Fibroblast of mammary gland (primary cell): ENCODE data around the gene XKR7.
"Not testable (repeated sequence)": the region's sequence is repeated elsewhere in the genome, so short reads cannot be mapped to it uniquely, and the experiment has no call there.

ENCODE experiments used
- DNase-seq: peaks from one replicate; pipeline ENCODE4 v3.0.0-alpha.2; 2010; ENCODE audit warnings: low read depth
- H3K4me3 ChIP-seq: 2 replicates; pipeline ENCODE4 v1.5.1; 2011; ENCODE audit warnings: low read depth, mild to moderate bottlenecking, low read length, moderate library complexity; ENCODE audit not compliant: control insufficient read depth
- CTCF ChIP-seq: conservative IDR thresholded peaks from 2 replicates; pipeline ENCODE4 v1.5.1; 2011; ENCODE audit warnings: low read depth, low read length, inconsistent platforms; ENCODE audit not compliant: control insufficient read depth, insufficient read depth

XKR7 gene

DNA sequence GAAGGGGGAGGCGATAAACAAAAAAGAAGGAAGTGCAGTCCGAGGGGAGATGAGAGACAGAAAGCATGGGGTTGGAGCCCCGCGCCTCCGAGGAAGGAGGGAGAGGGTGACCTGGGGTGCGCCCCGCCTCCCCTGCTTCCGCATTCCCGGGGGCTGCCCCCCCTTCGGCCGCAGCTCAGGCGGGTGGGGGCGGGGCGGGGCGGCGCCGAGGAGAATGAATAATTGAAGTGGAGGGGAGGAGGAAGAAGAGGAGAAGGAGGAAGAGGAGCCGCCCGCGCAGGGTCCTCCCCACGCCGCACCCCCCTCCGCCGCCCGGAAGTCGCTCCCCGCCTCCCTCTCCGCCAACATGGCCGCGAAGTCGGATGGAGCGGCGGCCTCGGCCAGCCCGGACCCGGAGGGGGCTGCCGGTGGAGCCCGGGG lies at the start of gene XKR7:
XKR7 (plus strand) TSS at position 322 of the 420 bp plus-strand sequence; CDS start at position 347, 25 bp downstream.
- no peak within 1 kb of the TSS for H3K4me3 ChIP-seq

DNA sequence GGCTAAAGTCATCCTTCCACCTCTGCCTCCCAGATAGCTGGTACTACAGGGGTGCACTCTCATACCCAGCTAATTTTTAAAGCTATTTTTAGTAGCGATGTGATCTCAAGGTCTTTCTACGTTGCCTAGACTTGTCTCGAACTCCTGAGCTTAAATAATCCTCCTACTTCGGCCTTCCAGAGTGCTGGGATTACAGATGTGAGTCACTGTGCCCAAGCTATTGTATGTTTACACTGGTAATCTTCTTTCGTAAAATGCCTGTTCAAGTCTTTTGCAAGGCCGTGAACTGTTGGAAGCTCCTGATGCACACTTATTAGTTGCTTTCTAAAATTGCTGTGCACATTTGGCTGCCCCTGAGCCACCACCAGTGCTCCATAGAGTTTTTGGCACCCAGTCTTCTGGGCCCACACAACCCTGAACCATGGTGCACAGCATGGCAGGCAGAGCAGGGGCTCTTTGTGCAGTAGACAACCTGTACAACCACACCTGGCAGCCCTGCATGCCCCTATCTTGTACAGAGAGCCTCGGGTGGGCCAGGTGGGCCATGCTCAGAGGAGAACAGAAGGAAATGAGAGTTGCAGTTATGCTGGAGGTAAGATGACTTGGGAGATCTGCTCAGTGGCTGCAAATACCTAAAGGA lies 49.4 kb upstream of the XKR7 start:
- no peak overlapping the region for H3K4me3 ChIP-seq
- TF ChIP-seq CTCF: no peak
- DNase-seq: no peak

More for the DNA sequence above, at the start of gene XKR7:
- TF ChIP-seq CTCF: no peak
- no peak for DNase-seq

DNA sequence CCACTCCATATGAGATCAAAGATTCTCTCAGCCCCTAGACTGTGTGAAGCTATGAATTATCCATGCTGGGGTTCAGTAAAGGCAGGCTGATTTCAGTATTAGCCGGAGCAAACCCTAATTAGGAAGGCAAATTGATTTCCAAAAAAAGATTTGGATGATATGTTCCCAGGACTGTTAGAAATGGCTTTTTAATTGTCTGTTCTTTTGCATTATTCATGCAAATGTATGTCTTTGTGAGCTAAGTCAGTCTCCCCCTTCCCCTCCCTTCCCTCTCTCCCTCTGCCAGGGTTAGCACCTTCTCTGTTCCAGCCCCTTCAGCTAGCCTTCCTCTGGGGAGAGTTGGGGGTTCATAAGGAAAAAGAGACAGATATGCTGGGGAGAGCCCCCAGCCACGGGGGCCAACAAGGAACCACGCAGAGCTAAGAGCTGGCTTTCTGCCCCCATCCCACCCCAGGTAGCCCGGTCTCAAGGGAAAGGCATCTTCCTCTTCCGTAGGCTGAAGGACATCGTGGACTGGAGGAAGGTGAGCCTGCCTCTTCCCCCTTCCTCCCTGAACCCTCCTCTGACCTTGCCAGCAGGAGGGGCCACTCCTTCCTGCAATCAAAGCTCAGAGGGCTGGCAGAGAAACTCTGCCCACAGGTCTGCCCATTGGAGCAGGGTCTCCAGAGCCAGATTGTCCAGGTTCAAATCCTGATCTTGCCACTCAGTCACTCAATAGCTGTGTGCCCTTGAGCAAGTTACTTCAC lies 48.4 kb upstream of the XKR7 start:
- DNase-seq: no peak
- no peak for TF ChIP-seq CTCF
- H3K4me3 ChIP-seq: no peak overlapping the region

- no peak overlapping the region for H3K4me3 ChIP-seq
- no peak for DNase-seq
- TF ChIP-seq CTCF: no peak
These were observed 47.6 kb upstream of the XKR7 start for GRCh38 chr20:31920275-31920855.

GRCh38 chr20:31921480-31921879 lies 46.5 kb upstream of the XKR7 start:
- H3K4me3 ChIP-seq, DNase-seq: not testable (repeated sequence)

DNA sequence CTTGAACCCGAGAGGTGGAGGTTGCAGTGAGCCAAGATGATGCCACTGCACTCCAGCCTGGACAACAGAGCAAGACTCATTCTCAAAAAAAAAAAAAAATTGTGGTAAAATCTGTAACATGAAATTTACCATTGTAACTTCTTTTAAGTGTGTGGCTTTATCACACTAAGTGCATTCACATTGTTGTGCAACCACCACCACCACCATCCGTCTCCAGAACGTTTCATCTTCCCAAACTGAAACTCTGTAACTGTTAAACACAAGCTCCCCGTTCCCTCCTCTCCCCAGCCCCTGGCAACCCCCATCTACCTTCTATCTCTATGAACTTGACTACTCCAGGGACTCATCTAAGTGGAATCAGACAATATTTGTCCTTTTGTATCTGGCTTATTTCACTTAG lies 45.8 kb upstream of the XKR7 start:
- H3K4me3 ChIP-seq: no peak overlapping the region
- no peak for DNase-seq
- no peak for TF ChIP-seq CTCF

GRCh38 chr20:31922588-31922987 lies 45.4 kb upstream of the XKR7 start:
- H3K4me3 ChIP-seq: no peak overlapping the region
- no peak for DNase-seq
- no peak for TF ChIP-seq CTCF
